Rectal smooth muscle tissue (tissue), 1 donor: ENCODE measurements around the gene POU2AF2.

ENCODE experiments used
- H3K27ac ChIP-seq: one replicate; pipeline ENCODE4 v1.7.0; 2013; ENCODE audit warnings: low read depth, low read length, inconsistent platforms
- H3K27me3 ChIP-seq: one replicate; pipeline ENCODE4 v1.7.0; 2013; ENCODE audit warnings: low read length; ENCODE audit not compliant: control insufficient read depth, insufficient read depth
- H3K36me3 ChIP-seq: one replicate; pipeline ENCODE4 v1.7.0; 2013; ENCODE audit warnings: low read length; ENCODE audit not compliant: control insufficient read depth, insufficient read depth
- H3K4me1 ChIP-seq: one replicate; pipeline ENCODE4 v1.7.0; 2013; ENCODE audit warnings: low read length; ENCODE audit not compliant: control insufficient read depth, insufficient read depth
- H3K4me3 ChIP-seq: one replicate; pipeline ENCODE4 v1.7.0; 2013; ENCODE audit warnings: low read length
- H3K9ac ChIP-seq: one replicate; pipeline ENCODE4 v1.7.0; 2013; ENCODE audit warnings: low read length

The POU2AF2 gene

DNA sequence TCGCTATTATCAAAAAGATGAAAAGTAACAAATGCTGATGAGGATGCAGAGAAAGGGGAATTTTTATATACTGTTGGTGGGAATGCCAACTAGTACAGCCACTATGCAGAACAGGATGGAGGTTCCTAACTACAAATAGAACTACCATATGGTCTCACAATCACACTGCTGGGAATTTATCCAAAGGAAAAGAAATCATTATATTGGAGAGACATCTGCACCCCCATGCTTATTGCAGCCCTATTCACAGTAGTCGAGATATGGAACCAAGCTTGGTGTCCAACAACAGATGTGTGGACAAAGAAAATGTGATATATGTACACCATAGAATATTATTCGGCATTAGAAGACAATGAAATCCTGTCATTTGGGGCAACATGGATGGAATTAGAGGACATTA lies 19.6 kb upstream of the POU2AF2 start:
- Histone ChIP-seq H3K4me3 (no peak overlapping the region), H3K27me3 (no peaks in the 10 kb centered on the region), H3K4me1 (peaks cover 2% of the 10 kb centered on the region), H3K9ac (no peak overlapping the region), H3K36me3 (no peaks in the 10 kb centered on the region), H3K27ac (no peak overlapping the region)

DNA sequence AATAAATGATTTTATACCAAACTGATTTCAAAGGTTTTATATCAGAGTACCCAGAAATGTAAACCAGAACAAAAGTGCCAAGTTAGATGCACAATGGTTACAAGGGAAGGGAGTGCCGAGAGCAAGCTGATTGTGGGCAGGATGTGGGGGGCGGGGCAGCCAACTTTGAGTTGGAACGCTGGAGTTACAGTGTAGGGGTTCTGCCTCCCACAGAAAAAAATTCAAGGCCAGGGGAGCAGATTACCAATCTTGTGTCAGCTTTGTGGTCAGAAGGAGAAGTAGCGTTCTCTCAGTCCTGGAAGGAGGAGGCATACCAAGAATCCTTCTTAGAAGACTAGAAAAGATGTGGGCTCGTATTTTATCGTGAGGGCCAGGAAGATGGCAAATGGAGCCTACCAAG lies 15.9 kb upstream of the POU2AF2 start:
- Histone ChIP-seq H3K36me3 (no peaks in the 10 kb centered on the region), H3K9ac (no peak overlapping the region), H3K4me3 (no peak overlapping the region), H3K4me1 (peaks cover 2% of the 10 kb centered on the region), H3K27ac (no peak overlapping the region), H3K27me3 (no peaks in the 10 kb centered on the region)

DNA sequence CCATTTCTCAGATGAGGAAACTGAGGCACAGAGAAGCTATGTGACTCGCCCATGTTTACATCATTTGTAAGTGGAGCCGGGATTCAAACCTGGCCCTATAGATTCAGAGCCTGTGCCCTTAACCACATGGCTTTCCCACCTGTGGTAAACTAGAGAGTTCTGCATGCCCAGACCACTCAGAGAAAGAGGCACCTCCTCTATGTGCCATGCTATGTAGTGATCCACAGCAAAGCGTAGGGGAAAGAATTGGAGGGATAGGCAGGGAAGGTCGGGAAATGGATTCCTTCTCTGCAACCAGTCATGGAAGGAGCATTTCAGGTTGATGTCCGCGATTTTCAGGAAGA lies 15.4 kb upstream of the POU2AF2 start:
- peak overlapping the region; percentile 73 for H3K4me3 ChIP-seq
- H3K27me3 ChIP-seq, result no peaks in the 10 kb centered on the region
- H3K4me1 ChIP-seq, result peaks cover 2% of the 10 kb centered on the region
- no peak overlapping the region for H3K27ac ChIP-seq
- no peak overlapping the region for H3K9ac ChIP-seq
- H3K36me3 ChIP-seq, result no peaks in the 10 kb centered on the region

DNA sequence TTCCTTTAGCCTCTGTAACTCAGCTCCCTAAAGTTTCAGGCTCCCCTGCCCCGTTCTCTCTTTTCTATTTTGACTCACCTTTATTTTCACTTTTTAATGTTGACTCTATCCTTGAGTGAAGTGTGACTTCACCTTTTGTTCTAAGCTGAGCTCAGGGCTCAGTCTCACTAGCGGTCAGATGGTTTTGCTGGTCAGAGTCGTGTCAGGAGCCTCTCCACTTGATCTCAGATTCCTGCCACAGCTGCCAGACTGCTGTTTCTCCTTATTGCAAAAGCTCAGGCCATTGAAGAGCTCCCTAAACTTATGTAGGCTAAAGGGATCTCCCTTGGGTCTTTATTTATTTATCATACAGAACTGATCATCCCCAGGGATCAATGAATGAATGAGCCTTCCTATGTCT lies 13.7 kb upstream of the POU2AF2 start:
- H3K27ac ChIP-seq, result no peak overlapping the region
- H3K9ac ChIP-seq, result no peak overlapping the region
- H3K4me1 ChIP-seq, result peaks cover 2% of the 10 kb centered on the region
- no peak overlapping the region for H3K4me3 ChIP-seq
- H3K27me3 ChIP-seq, result no peaks in the 10 kb centered on the region
- H3K36me3 ChIP-seq, result no peaks in the 10 kb centered on the region

DNA sequence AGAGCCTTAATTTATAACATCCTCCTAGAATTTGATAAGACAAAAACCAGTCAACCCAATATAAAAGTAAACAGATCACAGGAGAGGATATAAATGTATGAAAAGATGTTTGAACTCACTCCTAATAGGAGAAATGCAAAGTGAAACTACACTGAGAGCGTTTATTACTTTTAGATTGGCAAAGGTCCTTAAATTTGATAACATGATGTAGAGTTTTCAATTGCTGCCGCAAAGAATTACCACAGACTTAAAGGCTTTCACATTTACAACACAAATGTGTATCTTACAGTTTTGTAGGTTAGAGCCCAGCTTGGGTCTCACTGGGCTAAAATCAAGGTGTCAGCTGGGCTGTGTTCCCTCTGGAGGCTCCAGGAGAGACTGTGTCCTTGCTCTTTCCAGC lies 9.1 kb upstream of the POU2AF2 start:
- Histone ChIP-seq H3K4me3 (no peak overlapping the region), H3K27me3 (no peaks in the 10 kb centered on the region), H3K4me1 (no peaks in the 10 kb centered on the region), H3K36me3 (no peaks in the 10 kb centered on the region), H3K27ac (no peak overlapping the region), H3K9ac (no peak overlapping the region)

DNA sequence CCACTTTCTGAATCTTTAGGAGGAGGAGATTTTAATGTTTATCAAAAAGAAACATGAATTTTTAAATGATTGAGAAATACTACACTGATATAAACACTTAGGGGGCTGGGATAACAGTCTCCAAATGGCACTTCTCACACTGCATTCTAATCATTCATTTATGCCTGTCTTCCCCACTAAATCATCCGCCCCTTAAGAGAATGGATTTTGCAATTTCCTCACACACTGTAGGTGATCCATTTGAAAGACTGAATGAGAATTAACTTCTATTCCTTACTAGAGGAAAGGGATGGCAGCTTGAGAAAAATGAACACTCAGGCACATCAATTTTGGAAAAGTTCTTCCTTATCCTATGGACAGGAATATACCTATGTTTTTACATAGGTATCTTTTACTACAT lies 7.6 kb upstream of the POU2AF2 start:
- H3K4me3 ChIP-seq, result no peak overlapping the region
- H3K36me3 ChIP-seq, result no peaks in the 10 kb centered on the region
- H3K27me3 ChIP-seq, result no peaks in the 10 kb centered on the region
- no peak overlapping the region for H3K27ac ChIP-seq
- no peaks in the 10 kb centered on the region for H3K4me1 ChIP-seq
- H3K9ac ChIP-seq, result no peak overlapping the region

DNA sequence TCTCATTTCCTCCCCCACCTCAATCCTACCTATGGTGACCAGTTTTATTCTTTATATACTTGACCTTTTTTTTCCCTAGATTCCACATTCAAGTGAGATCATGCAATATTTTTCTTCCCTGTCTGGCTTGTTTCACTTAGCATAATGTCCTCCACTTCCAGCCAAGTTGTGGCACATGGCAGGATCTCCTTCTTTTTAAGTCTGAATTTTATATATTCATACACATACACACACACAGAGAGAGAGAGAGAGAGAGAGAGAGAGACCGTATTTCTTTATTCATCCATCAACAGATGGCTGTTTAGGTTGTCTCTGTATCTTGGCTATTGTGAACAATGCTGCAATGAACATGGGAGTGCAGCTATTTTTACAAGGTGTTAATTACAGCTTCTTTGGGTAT lies 1.4 kb downstream of the POU2AF2 start:
- Histone ChIP-seq H3K4me1 (no peaks in the 10 kb centered on the region), H3K27ac (no peak overlapping the region), H3K27me3 (no peaks in the 10 kb centered on the region), H3K36me3 (no peaks in the 10 kb centered on the region), H3K9ac (no peak overlapping the region), H3K4me3 (no peak overlapping the region)

DNA sequence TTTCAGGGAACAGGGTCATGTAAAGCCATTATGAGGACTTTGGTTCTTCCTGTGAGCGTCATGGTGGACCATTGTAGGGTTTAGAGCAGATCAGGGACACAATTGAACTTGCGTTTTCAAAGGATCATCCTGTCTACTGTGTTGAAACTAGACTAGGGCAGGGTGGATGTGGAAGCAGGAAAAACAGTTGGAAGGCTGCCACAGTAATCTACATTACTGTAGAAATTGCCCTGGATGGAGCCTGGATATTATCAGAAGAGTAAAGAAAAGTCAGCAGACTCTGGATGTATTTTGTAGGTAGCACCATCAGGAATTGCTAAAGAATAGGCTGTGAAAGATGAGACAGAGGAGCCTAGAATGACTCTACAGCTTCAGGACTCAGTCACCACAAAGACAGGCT lies 5.4 kb downstream of the POU2AF2 start:
- H3K4me1 ChIP-seq, result no peaks in the 10 kb centered on the region
- H3K36me3 ChIP-seq, result no peaks in the 10 kb centered on the region
- no peak overlapping the region for H3K27ac ChIP-seq
- no peaks in the 10 kb centered on the region for H3K27me3 ChIP-seq
- H3K9ac ChIP-seq, result no peak overlapping the region
- H3K4me3 ChIP-seq, result no peak overlapping the region

DNA sequence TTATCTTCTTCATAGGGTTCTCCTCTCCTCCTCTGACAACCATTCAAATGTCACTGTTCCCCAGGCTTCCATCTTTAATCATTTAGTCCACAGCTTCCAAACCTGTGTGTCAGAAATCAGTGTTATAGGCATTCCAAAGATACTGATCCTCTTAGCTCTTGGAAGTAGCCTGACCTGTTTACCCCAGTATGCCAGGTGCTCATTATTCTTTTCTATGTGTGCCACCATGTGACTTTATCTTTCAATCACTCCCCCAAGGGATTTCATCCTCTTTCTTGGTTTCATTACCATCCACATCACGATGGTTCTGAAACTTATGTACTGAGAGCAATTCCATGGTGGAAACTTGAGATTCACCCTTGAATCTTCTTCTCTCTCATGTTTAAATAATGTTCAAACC lies 7.6 kb downstream of the POU2AF2 start:
- Histone ChIP-seq H3K36me3 (no peaks in the 10 kb centered on the region), H3K9ac (no peak overlapping the region), H3K27me3 (no peaks in the 10 kb centered on the region), H3K4me3 (no peak overlapping the region), H3K27ac (no peak overlapping the region), H3K4me1 (no peaks in the 10 kb centered on the region)

DNA sequence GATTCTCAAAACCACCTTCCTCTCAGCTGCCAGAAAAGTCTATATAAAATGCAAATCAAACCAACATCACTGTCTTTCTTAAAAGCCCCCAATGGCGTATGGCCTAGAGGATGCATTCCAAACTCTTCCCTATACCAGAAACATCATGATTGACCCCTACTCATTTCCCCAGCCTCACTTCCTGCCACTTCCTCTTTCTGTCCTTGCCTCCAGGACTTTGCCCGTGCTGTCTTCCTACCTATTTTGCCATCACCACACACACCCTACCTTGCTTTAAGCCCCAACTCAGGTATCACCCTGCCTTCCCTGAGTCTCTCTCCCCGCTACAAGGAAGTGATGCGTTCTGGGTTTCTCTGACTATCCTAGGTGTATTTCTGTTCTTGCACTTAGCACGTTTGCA lies 8.1 kb downstream of the POU2AF2 start:
- Histone ChIP-seq H3K4me3 (no peak overlapping the region), H3K36me3 (no peaks in the 10 kb centered on the region), H3K9ac (no peak overlapping the region), H3K4me1 (no peaks in the 10 kb centered on the region), H3K27me3 (no peaks in the 10 kb centered on the region), H3K27ac (no peak overlapping the region)

DNA sequence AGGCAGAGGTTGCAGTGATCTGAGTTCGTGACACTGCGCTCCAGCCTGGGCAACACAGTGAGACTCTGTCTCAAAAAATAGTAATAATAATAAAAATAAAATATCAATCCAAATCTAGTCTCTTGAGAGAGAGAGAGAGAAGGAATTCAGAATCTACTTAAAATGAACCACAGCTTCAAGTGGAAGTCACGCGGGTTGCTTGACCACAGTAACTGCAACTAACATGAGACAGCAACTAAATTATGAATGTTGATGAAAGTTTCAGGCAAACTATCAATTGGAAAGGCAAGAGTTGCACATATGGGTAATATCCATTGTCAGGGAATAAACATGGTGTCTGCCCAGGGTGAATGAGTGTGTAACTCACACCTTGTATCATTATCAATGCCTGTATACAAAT lies 12.5 kb downstream of the POU2AF2 start:
- H3K36me3 ChIP-seq, result no peaks in the 10 kb centered on the region
- no peak overlapping the region for H3K27ac ChIP-seq
- no peak overlapping the region for H3K9ac ChIP-seq
- H3K4me3 ChIP-seq, result no peak overlapping the region
- no peaks in the 10 kb centered on the region for H3K27me3 ChIP-seq
- no peaks in the 10 kb centered on the region for H3K4me1 ChIP-seq

DNA sequence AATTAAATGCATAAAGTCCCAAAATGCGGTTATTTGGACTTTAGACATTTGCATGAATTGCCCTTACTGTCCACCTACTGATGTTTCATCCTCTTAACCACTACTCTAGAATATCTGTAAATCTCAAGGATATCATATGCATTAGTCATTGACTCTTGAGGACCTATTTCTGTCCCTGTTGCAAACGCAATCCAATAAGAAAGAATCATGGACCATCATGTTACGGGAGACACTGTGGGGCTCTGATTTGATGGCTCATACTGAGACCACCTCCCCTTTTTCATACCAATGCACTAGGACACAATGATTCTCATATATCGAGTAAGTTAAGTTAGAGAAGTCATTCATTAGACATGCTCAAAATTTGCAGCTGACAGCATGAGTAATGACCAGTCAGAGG lies 14.4 kb downstream of the POU2AF2 start:
- no peak overlapping the region for H3K4me3 ChIP-seq
- H3K9ac ChIP-seq, result no peak overlapping the region
- no peaks in the 10 kb centered on the region for H3K27me3 ChIP-seq
- no peaks in the 10 kb centered on the region for H3K4me1 ChIP-seq
- H3K27ac ChIP-seq, result no peak overlapping the region
- H3K36me3 ChIP-seq, result no peaks in the 10 kb centered on the region

DNA sequence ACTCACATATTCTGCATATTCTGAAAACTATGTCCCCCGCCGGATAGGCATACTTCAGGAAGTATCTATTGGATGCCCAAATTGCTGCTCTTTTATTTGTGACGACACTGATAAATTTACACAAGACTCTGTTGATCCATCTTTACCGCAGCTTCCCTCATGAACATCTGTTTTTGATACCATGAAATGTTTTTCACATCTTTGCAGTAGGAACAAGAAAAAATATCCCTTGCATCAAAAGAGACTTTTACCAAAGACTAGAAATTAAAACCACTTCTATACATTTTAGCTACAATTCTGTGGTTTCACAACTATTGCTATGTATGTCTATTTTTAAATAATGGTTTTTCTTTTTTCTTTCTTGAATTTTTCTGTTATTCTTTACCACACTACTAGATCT lies 15.3 kb downstream of the POU2AF2 start:
- no peak overlapping the region for H3K4me3 ChIP-seq
- H3K27me3 ChIP-seq, result no peaks in the 10 kb centered on the region
- H3K4me1 ChIP-seq, result no peaks in the 10 kb centered on the region
- H3K9ac ChIP-seq, result no peak overlapping the region
- no peaks in the 10 kb centered on the region for H3K36me3 ChIP-seq
- H3K27ac ChIP-seq, result no peak overlapping the region

DNA sequence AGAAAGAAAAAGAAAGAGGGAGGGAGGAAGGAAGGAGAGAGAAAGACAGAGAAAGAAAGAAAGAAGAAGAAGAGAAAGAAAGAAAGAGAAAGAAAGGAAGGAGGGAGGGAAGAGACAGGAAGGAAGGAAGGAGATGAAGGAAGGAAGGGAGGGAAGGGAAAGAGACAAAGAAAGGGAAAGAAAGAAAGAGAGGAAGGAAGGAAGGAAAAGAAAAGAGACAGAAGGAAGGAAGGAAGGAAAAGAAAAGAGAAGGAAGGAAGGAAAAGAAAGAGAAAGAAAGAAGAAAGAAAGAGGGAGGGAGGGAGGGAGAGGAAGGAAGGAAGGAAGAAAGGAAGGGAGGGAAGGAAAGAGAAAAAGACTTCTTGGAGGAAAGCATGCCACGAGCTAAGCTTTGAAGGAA lies 19.1 kb downstream of the POU2AF2 start:
- H3K36me3 ChIP-seq, result no peaks in the 10 kb centered on the region

More for the DNA sequence above, 19.1 kb downstream of the POU2AF2 start:
- Histone ChIP-seq H3K4me3 (no peak overlapping the region), H3K27ac (no peak overlapping the region), H3K4me1 (peaks cover 3% of the 10 kb centered on the region), H3K9ac (no peak overlapping the region), H3K27me3 (no peaks in the 10 kb centered on the region)
